GM18508 (cell line): ENCODE results near the gene AMDHD2.
"Not testable (repeated sequence)": the region's sequence is repeated elsewhere in the genome, so short reads cannot be mapped to it uniquely, and the experiment has no call there.

Experiments
- ATAC-seq: cut with Tn5 transposase; IDR thresholded peaks from one replicate; pipeline ENCODE4 v1.9.1; 2021; ENCODE audit warnings: moderate number of reproducible peaks; ENCODE audit not compliant: insufficient read depth, unreplicated experiment

AMDHD2 gene, protein sequence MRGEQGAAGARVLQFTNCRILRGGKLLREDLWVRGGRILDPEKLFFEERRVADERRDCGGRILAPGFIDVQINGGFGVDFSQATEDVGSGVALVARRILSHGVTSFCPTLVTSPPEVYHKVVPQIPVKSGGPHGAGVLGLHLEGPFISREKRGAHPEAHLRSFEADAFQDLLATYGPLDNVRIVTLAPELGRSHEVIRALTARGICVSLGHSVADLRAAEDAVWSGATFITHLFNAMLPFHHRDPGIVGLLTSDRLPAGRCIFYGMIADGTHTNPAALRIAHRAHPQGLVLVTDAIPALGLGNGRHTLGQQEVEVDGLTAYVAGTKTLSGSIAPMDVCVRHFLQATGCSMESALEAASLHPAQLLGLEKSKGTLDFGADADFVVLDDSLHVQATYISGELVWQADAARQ

DNA sequence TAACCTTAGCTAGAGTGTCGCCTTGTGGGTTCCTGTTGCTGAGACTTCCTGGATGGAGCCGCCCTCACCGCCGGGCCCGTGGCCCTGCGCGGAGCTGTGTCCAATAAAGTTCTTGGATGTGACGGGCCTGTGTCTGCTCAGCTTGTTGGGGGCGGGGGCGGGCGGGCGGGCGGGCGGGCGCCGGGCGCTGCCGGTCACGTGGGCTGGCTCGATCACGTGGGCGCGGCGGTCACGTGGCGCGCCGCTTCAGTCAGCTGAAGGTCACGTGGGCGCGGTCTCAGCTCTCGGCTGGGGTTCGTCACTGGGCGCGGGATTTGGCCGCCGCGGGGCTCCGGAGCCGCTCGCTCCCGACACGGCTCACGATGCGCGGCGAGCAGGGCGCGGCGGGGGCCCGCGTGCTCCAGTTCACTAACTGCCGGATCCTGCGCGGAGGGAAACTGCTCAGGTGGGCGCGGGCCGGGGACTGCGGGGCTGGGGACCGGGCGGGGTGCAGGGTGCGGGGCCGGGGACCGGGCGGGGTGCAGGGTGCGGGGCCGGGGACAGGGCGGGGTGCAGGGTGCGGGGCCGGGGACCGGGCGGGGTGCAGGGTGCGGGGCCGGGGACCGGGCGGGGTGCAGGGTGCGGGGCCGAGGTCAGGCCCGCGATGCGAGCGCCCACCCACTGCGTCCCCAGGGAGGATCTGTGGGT, at the start of gene AMDHD2:
AMDHD2 (plus strand) TSS at position 275 of the 687 bp plus-strand sequence; CDS start at position 363, 88 bp downstream.
- no peak for ATAC-seq

- ATAC-seq: no peak
These were observed 49.6 kb upstream of the AMDHD2 start for GRCh38 chr16:2470603-2471015.

DNA sequence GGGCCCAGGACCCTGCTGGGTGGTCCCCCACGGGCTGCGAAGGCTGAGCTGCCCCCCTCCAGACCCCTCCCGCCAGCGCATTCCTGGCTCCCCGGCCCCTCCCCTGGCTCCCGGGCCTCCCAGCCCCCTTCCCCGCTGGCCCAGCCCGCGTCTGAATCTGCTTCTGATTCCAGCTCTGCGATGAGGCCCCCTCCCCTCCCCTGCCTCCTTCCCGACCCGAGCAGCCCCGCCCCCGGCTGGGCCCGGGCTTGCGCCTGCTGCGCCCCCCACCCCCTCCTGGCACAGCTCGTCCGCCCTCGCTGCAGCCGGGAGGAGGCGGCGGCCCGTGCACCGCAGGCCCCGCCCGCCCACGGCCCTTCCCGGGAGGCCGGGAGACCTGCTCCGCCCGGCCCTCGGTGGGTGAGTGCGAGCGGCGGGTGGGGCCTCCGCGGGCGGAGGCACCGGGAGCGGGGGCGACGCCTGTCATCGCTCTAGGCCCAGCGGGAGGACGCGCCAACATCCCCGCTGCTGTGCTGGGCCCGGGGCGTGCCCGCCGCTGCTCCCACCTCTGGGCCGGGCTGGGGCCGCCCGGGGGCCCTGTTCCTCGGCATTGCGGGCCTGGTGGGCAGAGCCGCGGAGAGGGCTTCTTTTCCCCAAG, 49.0 kb upstream of the AMDHD2 start, which contains the start of gene NTN3:
NTN3 (plus strand) TSS at position 282 of the 637 bp plus-strand sequence. CDS start 405 bp downstream, outside the sequence.
- no peak for ATAC-seq

GRCh38 chr16:2471653-2472487, 48.3 kb upstream of the AMDHD2 start:
- ATAC-seq: no peak

DNA sequence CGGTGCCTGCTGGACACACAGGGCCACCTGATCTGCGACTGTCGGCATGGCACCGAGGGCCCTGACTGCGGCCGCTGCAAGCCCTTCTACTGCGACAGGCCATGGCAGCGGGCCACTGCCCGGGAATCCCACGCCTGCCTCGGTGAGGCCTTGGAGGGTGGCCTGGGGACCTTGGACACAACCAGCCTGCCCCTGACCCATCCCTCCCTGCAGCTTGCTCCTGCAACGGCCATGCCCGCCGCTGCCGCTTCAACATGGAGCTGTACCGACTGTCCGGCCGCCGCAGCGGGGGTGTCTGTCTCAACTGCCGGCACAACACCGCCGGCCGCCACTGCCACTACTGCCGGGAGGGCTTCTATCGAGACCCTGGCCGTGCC, 47.7 kb upstream of the AMDHD2 start:
- no peak for ATAC-seq

GRCh38 chr16:2472885-2473445, 47.2 kb upstream of the AMDHD2 start:
- no peak for ATAC-seq

DNA sequence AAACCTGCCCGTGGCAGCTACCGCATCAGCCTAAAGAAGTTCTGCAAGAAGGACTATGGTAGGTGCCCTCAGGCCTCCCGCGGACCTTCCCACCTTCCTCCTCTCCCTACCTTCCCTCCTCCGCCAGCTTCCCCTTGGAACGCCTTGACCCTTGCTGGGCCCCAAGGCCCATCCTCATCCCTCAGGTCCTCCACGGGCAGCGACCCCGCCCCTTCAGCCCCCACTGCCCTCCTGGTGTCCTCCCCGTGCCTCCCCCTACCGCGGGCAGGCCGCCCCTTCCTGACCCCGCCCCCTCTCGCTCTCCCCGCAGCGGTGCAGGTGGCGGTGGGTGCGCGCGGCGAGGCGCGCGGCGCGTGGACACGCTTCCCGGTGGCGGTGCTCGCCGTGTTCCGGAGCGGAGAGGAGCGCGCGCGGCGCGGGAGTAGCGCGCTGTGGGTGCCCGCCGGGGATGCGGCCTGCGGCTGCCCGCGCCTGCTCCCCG, 46.7 kb upstream of the AMDHD2 start:
- no peak for ATAC-seq

- ATAC-seq: no peak
These were observed 45.9 kb upstream of the AMDHD2 start for GRCh38 chr16:2473999-2474876.

DNA sequence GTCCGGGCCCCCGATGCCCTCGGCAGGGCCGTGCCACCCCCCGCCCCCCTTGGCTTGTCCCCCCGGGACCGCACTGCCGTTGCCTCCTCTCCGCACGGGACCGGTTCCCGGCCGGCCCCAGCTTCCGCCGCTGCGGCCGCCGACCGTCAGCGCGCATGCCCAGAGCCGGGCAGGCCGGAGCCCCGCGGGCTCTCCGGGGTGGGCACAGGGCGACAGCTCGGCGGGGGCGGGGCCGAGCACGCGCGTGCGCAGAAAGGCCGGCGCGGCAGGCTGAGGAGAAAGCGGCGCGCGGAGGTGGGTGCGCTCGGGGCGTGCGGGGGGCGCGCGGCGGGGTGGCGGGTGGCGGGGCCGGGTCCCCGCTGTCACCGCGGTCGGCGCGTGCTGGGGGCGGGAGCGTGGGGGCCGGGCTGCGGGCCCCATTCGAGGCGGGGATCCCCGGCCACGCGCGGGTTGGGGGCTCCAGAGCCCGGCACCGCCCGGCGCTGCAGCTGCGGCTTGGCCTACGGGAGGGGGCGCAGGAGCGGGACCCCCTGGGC, 45.2 kb upstream of the AMDHD2 start, which contains the start of gene TBC1D24:
TBC1D24 (plus strand) TSS at position 251 of the 536 bp plus-strand sequence. CDS start 21,022 bp downstream, outside the sequence.
- ATAC-seq: no peak

DNA sequence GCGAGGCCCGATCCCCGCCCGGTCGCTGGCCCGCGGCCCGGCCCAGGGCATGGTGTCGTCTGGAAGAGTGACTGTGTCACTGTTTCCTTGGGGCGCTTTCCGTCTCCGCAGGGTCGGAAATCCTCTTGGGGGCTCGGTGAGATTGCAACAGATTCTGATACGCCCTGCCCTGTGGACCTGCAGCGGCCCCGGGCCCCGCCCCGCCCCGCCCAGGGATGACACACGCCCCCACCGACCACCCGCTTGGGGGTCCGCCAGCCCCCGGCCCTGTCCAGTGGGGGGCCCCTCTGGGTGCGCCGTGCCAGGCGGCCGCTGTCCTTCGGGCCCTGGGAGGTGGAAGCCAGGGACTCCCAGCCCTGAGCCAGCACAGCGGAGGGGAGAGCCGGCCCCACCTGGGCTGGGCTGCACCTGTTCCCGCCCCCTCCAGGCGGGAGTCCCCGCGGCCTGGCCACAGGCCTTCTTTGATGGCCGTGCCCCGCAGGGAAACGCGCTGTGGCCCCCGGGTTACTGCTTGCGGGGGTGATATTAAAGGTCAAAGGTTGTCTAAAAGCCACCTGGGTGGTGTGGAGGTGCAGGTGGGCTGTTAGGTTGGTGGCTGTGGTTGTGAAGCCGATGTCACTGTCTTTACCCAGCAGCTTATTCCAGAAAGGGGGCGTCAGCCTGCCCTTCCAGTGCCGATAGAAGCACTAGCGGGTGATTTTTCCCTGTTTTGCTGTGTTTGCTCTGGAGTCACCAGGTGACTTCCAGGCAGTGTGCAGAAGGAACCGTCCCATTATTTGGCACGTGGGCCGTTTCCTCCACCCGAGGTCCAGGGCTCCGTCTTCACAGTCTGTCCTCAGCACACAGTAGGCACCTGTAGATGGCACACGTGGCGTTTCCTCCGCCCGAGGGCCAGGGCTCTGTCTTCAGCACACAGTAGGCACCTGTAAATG, 44.5 kb upstream of the AMDHD2 start:
- ATAC-seq: no peak

GRCh38 chr16:2476345-2476720, 43.8 kb upstream of the AMDHD2 start:
- no peak for ATAC-seq

- ATAC-seq: no peak
These were observed 43.4 kb upstream of the AMDHD2 start for GRCh38 chr16:2476741-2477140.

DNA sequence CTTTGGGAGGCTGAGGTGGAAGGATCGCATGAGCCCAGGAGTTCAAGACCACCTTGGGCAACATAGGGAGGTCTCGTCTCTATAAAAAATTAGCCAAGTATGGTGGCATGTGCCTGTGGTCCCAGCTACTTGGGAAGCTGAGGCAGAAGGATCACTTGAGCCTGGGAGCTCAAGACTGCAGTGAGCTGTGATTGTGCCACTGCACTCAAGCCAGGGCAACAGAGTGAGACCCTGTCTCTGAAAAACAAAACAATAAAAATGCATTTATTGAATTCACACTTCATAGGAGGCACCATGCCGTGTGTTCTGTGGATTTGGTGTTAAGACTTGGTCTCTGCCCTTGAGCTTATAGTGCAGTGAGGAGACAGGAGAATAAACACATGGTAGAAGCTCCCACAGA, 42.8 kb upstream of the AMDHD2 start:
- no peak for ATAC-seq

GRCh38 chr16:2478279-2478678, 41.9 kb upstream of the AMDHD2 start:
- ATAC-seq: no peak

GRCh38 chr16:2479996-2480395, 40.2 kb upstream of the AMDHD2 start:
- ATAC-seq: not testable (repeated sequence)

DNA sequence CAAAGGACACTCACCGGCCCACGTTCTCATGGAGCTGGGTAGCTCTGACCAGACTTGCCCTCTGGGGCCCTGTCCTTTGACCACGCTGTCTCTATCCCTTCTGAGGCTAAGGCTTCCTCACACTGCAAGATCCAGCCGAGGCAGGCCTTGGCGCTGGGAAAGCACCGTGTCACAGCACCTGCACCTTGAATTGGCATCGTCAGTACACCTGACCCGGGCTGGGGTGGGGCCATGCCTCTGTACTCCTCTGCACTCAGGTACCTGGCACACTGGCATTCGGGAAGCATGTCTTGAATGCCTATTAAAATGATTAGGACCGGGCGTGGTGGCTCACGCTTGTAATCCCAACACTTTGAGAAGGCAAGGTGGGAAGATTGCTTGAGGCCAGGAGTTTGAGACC, 39.2 kb upstream of the AMDHD2 start:
- no peak for ATAC-seq

DNA sequence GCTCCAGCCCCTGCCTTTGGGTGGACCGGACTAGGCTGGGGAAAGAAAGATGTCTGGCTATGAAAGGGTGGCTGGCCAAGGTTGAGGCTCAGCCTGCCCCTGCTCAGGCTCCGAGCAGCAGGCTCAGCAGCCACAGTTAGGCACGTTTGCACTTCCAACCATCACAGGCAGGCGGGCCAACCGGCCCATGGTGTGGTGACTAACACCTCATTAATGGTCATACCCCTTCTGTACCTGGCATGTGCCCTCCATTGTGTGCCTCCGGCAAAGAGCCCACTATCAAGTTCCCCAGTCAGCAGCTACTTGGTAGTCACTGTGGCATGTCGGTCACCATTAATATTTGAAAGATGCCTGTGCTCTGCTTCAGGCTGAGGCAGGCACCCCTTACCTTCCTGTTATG, 38.5 kb upstream of the AMDHD2 start:
- ATAC-seq: no peak
